HG03025 (cell line): ENCODE measurements around the gene PAK6.

Experiments used
- ATAC-seq: cut with Tn5 transposase; IDR thresholded peaks from one replicate; pipeline ENCODE4 v1.9.1; 2021; ENCODE audit warnings: mild to moderate bottlenecking, moderate library complexity; ENCODE audit not compliant: unreplicated experiment, low FRiP score

The PAK6 gene

GRCh38 chr15:40238532-40239403, at the start of gene PAK6:
Gene PAK6 (plus strand): TSS chr15:40239063. CDS start chr15:40264786, 25,723 bp downstream.
- ATAC-seq = no peak

GRCh38 chr15:40190591-40190990, 48.3 kb upstream of the PAK6 start:
- ATAC-seq = no peak

GRCh38 chr15:40192942-40193341, 45.9 kb upstream of the PAK6 start:
- no peak for ATAC-seq

- ATAC-seq = no peak
Observed at GRCh38 chr15:40197434-40197833, 41.4 kb upstream of the PAK6 start.

GRCh38 chr15:40198355-40199085, 40.3 kb upstream of the PAK6 start:
- ATAC-seq = no peak

- ATAC-seq = no peak
Observed at GRCh38 chr15:40204100-40204499, 34.8 kb upstream of the PAK6 start.

GRCh38 chr15:40217166-40217824, 21.6 kb upstream of the PAK6 start:
- ATAC-seq = no peak

- ATAC-seq = no peak
Observed at GRCh38 chr15:40219801-40220200, 19.1 kb upstream of the PAK6 start.

GRCh38 chr15:40222131-40222530, 16.7 kb upstream of the PAK6 start:
- ATAC-seq = no peak

GRCh38 chr15:40226736-40227135, 12.1 kb upstream of the PAK6 start:
- no peak for ATAC-seq

GRCh38 chr15:40229316-40229715, 9.5 kb upstream of the PAK6 start:
- no peak for ATAC-seq

- ATAC-seq = no peak
Observed at GRCh38 chr15:40229956-40230355, 8.9 kb upstream of the PAK6 start.

- no peak for ATAC-seq
Observed at GRCh38 chr15:40232625-40233070, 6.2 kb upstream of the PAK6 start.

GRCh38 chr15:40233727-40234577, 4.9 kb upstream of the PAK6 start:
- no peak for ATAC-seq

- ATAC-seq = no peak
Observed at GRCh38 chr15:40234783-40235182, 4.1 kb upstream of the PAK6 start.

- ATAC-seq = no peak
Observed at GRCh38 chr15:40235201-40235885, 3.5 kb upstream of the PAK6 start.

- ATAC-seq = no peak
Observed at GRCh38 chr15:40239404-40239692, 485 bp downstream of the PAK6 start.

- no peak for ATAC-seq
Observed at GRCh38 chr15:40239693-40240618, 1.1 kb downstream of the PAK6 start.
